ENCODE measurements around the gene SIL1.
"Not testable (repeated sequence)": the region's sequence is repeated elsewhere in the genome, so short reads cannot be mapped to it uniquely, and the experiment has no call there.

SIL1 gene

DNA sequence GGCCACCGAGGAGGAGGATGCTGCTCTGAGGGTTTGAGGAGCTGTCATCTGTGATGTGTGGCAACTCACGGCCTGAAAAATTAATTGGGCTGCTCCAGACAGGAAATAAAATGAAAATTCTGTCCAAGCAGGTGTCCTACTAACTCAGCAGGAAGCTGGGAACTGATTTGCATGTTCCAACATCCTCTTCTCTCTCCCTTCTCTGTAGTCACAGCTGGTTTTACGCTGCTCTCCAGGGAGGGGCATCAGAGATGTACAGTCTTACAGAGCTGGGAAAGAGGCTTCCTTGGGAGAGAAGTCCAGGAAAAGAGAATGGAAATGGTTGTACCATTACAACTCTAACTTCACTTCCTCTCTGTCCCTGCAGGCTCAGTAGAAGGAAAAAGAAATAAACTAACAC is 24.2 kb upstream of the SIL1 start:
- no peaks in the 10 kb centered on the region for H3K36me3 ChIP-seq (ENCODE audit: control insufficient read depth, insufficient read depth, low read length)
- no peaks in the 10 kb centered on the region; the same call in 1 of the 2 replicates for H3K9me3 ChIP-seq (ENCODE audit: control insufficient read depth, insufficient read depth, low read length)
- no peak overlapping the region for H3K9ac ChIP-seq (ENCODE audit: low read depth, low read length)
- no peak overlapping the region for H3K4me3 ChIP-seq (ENCODE audit: low read depth, low read length)
- H3K27ac ChIP-seq (ENCODE audit: low read depth, low read length) = no peak overlapping the region
- H3K4me1 ChIP-seq (ENCODE audit: control insufficient read depth, insufficient read depth, low read length) = no peaks in the 10 kb centered on the region
- H3K27me3 ChIP-seq (ENCODE audit: control insufficient read depth, insufficient read depth, low read length) = no peaks in the 10 kb centered on the region

DNA sequence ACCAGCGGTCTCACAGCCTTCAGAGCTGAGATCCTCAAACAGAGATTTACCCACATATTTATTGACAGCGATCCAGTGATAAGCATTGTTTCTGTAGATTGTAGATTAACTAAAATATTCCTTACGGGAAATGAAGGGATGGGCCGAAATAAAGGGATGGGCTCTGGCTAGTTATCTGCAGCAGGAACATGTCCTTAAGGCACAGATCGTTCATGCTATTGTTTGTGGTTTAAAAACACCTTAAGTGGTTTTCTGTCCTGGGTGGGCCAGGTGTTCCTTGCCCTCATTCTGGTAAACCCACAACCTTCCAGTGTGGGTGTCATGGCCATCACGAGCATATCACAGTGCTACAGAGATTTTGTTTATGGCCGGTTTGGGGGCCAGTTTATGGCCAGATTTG is 19.9 kb upstream of the SIL1 start:
- H3K9ac ChIP-seq (ENCODE audit: low read depth, low read length); H3K36me3 ChIP-seq (ENCODE audit: control insufficient read depth, insufficient read depth, low read length); H3K27me3 ChIP-seq (ENCODE audit: control insufficient read depth, insufficient read depth, low read length); H3K4me3 ChIP-seq (ENCODE audit: low read depth, low read length); H3K9me3 ChIP-seq (ENCODE audit: control insufficient read depth, insufficient read depth, low read length); H3K27ac ChIP-seq (ENCODE audit: low read depth, low read length); H3K4me1 ChIP-seq (ENCODE audit: control insufficient read depth, insufficient read depth, low read length): not testable (repeated sequence)

DNA sequence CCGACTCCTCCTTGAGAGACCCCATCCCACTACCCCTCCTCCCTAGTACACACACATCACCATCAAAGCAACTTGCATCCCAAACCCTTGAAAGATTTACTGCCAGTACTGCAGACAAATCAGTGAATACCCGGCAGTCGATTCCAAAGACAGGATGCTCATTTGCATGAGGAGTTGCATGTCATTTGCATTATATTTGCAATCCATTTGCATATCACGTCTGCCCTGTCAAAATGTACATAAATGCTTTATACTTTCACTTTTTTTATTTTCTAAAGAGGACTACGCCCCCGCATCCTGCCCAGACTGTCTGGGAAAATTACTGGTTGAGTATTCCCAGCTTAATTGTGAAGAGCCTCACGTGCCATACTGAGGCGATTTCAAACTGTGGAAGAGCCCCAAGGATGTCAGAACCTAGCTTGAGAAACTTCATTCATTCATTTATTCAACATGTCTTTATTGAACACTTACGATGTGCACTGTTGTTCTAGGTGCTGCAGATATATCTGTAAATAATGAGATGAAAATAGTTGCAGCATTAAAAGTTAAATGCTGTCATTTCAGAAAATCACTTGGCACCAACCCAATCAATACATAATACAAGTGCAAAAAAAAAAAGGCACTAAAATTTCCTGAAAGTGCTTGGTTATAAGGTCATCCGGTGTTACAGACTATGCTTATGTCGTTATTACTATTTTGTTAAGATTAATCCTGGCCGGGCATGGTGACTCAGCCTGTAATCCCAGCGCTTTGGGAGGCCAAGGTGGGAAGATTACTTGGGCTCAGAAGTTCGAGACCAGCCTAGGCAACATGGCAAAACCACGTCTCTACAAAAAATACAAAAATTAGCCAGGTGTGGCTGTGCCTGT is 17.2 kb upstream of the SIL1 start:
- H3K9ac ChIP-seq (ENCODE audit: low read depth, low read length) = no peak overlapping the region
- H3K36me3 ChIP-seq (ENCODE audit: control insufficient read depth, insufficient read depth, low read length) = no peaks in the 10 kb centered on the region
- H3K9me3 ChIP-seq (ENCODE audit: control insufficient read depth, insufficient read depth, low read length) = no peaks in the 10 kb centered on the region; the same call in 1 of the 2 replicates
- H3K27me3 ChIP-seq (ENCODE audit: control insufficient read depth, insufficient read depth, low read length) = no peaks in the 10 kb centered on the region
- no peak overlapping the region for H3K4me3 ChIP-seq (ENCODE audit: low read depth, low read length)
- no peak overlapping the region for H3K27ac ChIP-seq (ENCODE audit: low read depth, low read length)
- peaks cover 5% of the 10 kb centered on the region; the same call in 1 of the 2 replicates for H3K4me1 ChIP-seq (ENCODE audit: control insufficient read depth, insufficient read depth, low read length)

DNA sequence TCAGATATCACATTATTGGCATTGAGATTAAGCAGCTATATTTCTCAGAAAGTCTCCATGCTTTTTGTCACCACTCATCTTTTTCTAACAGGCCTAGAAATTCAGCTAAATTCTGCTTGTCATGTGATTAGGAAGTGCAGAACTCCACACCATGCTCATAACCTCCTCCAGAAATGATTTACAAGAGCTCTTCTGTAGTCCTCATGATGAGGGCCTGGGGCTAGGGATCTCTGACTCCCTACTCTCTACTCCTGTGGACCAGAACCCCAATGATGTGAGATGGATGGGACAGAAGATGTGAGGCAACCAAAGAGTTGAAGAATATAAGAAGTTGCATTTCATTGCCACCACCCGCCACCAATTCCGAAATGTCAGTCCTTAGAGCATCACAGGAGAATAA is 16.5 kb upstream of the SIL1 start:
- H3K4me3 ChIP-seq (ENCODE audit: low read depth, low read length) = no peak overlapping the region
- no peaks in the 10 kb centered on the region for H3K36me3 ChIP-seq (ENCODE audit: control insufficient read depth, insufficient read depth, low read length)
- H3K27me3 ChIP-seq (ENCODE audit: control insufficient read depth, insufficient read depth, low read length) = no peaks in the 10 kb centered on the region
- peaks cover 5% of the 10 kb centered on the region; the same call in 1 of the 2 replicates for H3K4me1 ChIP-seq (ENCODE audit: control insufficient read depth, insufficient read depth, low read length)
- H3K9ac ChIP-seq (ENCODE audit: low read depth, low read length) = no peak overlapping the region
- H3K9me3 ChIP-seq (ENCODE audit: control insufficient read depth, insufficient read depth, low read length) = no peaks in the 10 kb centered on the region; the same call in 1 of the 2 replicates
- H3K27ac ChIP-seq (ENCODE audit: low read depth, low read length) = no peak overlapping the region

DNA sequence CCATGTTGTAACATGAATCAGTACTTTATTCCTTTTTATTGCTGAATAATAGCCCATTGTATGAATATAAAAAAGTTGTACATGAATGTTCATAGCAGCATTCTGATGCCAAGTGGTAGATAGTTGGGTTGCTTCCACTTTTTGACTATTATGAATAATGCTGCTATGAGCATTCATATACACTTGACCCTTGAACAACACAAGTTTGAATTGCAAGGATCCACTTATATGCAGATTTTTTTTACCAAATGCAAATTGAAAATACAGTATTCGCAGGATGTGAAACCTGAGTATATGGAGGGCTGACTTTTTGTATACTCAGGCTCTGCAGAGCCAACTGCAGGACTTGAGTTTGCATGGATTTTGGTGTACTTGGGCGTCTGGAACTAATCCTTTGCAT is 14.7 kb upstream of the SIL1 start:
- peaks cover 5% of the 10 kb centered on the region; the same call in 1 of the 2 replicates for H3K4me1 ChIP-seq (ENCODE audit: control insufficient read depth, insufficient read depth, low read length)
- no peaks in the 10 kb centered on the region; the same call in 1 of the 2 replicates for H3K9me3 ChIP-seq (ENCODE audit: control insufficient read depth, insufficient read depth, low read length)
- H3K27ac ChIP-seq (ENCODE audit: low read depth, low read length) = no peak overlapping the region
- H3K27me3 ChIP-seq (ENCODE audit: control insufficient read depth, insufficient read depth, low read length) = no peaks in the 10 kb centered on the region
- H3K36me3 ChIP-seq (ENCODE audit: control insufficient read depth, insufficient read depth, low read length) = no peaks in the 10 kb centered on the region
- no peak overlapping the region for H3K9ac ChIP-seq (ENCODE audit: low read depth, low read length)
- H3K4me3 ChIP-seq (ENCODE audit: low read depth, low read length) = no peak overlapping the region

DNA sequence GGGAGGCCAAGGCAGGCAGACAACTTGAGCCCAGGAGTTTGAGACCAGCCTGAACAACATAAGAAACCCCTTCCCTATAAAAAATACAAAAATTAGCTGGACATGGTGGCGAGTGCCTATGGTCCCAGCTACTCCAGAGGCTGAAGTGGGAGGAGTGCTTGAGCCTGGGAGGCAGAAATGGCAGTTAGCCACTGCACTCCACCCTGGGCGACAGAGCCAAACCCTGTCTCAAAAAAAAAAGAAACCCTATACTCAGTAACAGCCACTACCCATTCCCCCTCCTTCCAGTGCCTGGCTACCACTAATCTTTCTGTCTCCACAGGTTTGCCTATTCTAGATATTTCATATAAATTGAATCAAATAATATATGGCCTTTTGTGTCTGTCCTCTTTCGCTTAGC is 14.3 kb upstream of the SIL1 start:
- Histone ChIP-seq H3K9me3 (ENCODE audit: control insufficient read depth, insufficient read depth, low read length) (no peaks in the 10 kb centered on the region), H3K27me3 (ENCODE audit: control insufficient read depth, insufficient read depth, low read length) (no peaks in the 10 kb centered on the region), H3K4me3 (ENCODE audit: low read depth, low read length) (no peak overlapping the region), H3K9ac (ENCODE audit: low read depth, low read length) (no peak overlapping the region), H3K36me3 (ENCODE audit: control insufficient read depth, insufficient read depth, low read length) (no peaks in the 10 kb centered on the region), H3K4me1 (ENCODE audit: control insufficient read depth, insufficient read depth, low read length) (peaks cover 5% of the 10 kb centered on the region; the same call in 1 of the 2 replicates), H3K27ac (ENCODE audit: low read depth, low read length) (no peak overlapping the region)

DNA sequence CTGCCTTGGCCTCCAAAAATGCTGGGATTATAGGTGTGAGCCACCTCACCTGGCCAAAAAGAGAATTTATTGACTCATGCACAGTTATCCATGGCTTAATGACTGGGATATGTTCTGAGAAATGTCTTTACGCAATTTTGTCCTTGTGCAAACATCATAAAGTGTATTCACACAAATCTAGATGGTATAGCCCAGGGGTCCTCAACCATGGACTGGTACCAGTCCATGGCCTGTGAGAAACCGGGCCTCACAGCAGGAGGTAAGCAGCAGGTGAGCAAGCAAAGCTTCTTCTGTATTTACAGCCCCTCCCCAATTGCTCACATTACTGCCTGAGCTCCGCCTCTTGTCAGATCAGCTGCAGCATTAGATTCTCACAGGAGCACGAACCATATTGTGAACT is 12.4 kb upstream of the SIL1 start:
- no peak overlapping the region for H3K27ac ChIP-seq (ENCODE audit: low read depth, low read length)
- H3K9me3 ChIP-seq (ENCODE audit: control insufficient read depth, insufficient read depth, low read length) = no peaks in the 10 kb centered on the region
- no peaks in the 10 kb centered on the region for H3K27me3 ChIP-seq (ENCODE audit: control insufficient read depth, insufficient read depth, low read length)
- no peak overlapping the region for H3K9ac ChIP-seq (ENCODE audit: low read depth, low read length)
- H3K36me3 ChIP-seq (ENCODE audit: control insufficient read depth, insufficient read depth, low read length) = no peaks in the 10 kb centered on the region
- H3K4me3 ChIP-seq (ENCODE audit: low read depth, low read length) = no peak overlapping the region
- peaks cover 5% of the 10 kb centered on the region; the same call in 1 of the 2 replicates for H3K4me1 ChIP-seq (ENCODE audit: control insufficient read depth, insufficient read depth, low read length)

DNA sequence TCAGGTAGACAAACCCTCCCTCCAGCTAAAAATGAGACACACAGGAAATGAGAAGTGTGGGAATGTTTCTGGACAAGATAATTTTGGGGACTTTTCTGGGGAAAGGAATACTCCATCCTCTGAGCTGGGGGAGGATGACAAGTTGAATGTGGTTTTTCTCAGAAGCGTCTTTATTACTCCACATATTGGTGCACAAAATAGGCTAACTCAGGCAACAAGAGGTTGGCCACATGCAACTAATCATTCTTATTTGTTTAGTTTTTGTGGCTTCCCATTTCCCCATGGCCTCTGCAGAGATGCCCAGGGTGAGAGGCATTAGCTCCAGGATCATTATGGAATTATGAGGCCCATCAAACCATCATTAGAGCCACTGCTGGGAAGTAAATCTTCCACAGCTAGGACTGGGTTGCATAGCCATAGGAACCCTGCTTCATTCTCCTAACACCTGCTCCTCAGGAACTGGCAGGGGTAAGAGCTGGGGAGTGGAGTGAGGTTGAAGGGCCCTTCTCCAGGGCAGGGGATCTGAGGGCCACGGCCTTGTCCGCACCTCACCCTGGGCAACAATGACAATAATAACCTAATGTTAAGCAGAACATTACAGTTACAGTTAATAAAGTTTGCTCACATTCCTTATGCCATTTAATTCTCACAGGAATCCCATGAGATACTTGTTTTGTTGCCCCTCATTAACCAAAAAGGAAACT is 9.3 kb upstream of the SIL1 start:
- Histone ChIP-seq H3K36me3 (ENCODE audit: control insufficient read depth, insufficient read depth, low read length) (no peaks in the 10 kb centered on the region), H3K27ac (ENCODE audit: low read depth, low read length) (no peak overlapping the region), H3K4me1 (ENCODE audit: control insufficient read depth, insufficient read depth, low read length) (no peaks in the 10 kb centered on the region; the same call in 1 of the 2 replicates), H3K9ac (ENCODE audit: low read depth, low read length) (no peak overlapping the region), H3K9me3 (ENCODE audit: control insufficient read depth, insufficient read depth, low read length) (no peaks in the 10 kb centered on the region), H3K4me3 (ENCODE audit: low read depth, low read length) (no peak overlapping the region), H3K27me3 (ENCODE audit: control insufficient read depth, insufficient read depth, low read length) (no peaks in the 10 kb centered on the region)

DNA sequence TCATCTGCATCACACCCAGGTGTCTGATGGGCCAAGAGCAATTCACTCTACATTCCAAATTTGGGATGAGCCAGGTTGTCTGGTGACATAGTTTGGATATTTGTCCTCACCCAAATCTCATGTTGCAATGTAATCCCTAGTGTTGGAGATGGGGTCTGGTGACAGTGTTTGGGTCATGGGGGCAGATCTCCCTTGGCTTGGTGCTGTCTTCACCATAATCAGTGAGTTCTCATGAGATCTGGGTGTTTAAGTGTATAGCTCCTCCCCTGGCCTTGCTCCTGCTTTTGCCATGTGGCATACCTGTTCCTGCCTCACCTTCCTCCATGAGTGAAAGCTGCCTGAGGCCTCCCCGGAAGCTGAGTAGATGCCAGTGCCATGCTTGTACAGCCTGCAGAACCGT is 7.4 kb upstream of the SIL1 start:
- no peaks in the 10 kb centered on the region for H3K27me3 ChIP-seq (ENCODE audit: control insufficient read depth, insufficient read depth, low read length)
- H3K9ac ChIP-seq (ENCODE audit: low read depth, low read length) = no peak overlapping the region
- H3K4me3 ChIP-seq (ENCODE audit: low read depth, low read length) = no peak overlapping the region
- no peaks in the 10 kb centered on the region; the same call in 1 of the 2 replicates for H3K4me1 ChIP-seq (ENCODE audit: control insufficient read depth, insufficient read depth, low read length)
- no peaks in the 10 kb centered on the region for H3K9me3 ChIP-seq (ENCODE audit: control insufficient read depth, insufficient read depth, low read length)
- H3K27ac ChIP-seq (ENCODE audit: low read depth, low read length) = no peak overlapping the region
- no peaks in the 10 kb centered on the region for H3K36me3 ChIP-seq (ENCODE audit: control insufficient read depth, insufficient read depth, low read length)

DNA sequence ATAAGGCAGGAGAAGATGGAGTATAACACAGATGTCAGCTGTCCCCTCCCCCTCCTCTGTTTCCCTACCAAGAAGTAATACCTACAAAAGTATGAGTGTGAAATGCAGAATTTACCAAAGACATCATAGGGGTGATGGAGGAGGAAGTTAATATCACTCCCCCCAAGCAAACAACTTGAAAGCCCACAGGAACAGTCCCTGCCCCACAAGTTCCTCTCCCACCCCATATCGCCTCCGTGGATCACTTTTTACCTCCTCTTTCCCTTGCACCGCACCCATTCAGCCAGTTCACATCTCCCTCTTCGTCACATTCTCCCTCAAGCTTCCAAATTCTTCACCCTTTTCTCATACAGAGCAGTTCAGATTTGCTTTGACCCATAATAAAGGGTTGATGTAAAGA is 7.0 kb upstream of the SIL1 start:
- Histone ChIP-seq H3K9me3 (ENCODE audit: control insufficient read depth, insufficient read depth, low read length) (no peaks in the 10 kb centered on the region), H3K27ac (ENCODE audit: low read depth, low read length) (no peak overlapping the region), H3K36me3 (ENCODE audit: control insufficient read depth, insufficient read depth, low read length) (no peaks in the 10 kb centered on the region), H3K4me1 (ENCODE audit: control insufficient read depth, insufficient read depth, low read length) (no peaks in the 10 kb centered on the region), H3K9ac (ENCODE audit: low read depth, low read length) (no peak overlapping the region), H3K27me3 (ENCODE audit: control insufficient read depth, insufficient read depth, low read length) (no peaks in the 10 kb centered on the region), H3K4me3 (ENCODE audit: low read depth, low read length) (no peak overlapping the region)

DNA sequence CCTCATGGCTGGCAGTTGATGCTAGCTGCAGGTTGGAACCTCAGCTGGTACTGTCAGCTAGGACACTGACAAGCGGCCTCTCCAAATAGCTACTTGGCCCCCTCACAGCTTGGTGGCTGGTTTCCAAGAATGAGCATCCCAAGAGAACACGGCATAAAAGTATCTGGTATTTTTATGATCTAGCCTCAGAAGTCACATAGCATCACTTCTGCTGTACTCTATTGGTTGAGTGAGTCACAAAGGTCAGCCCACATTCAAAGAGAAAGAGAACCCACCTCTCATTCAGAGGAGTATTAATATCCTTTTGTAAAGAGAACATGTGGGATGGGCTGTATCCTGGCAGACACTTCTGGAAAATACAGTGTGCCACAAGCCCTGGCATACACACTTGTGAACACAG is 6.0 kb upstream of the SIL1 start:
- no peaks in the 10 kb centered on the region for H3K9me3 ChIP-seq (ENCODE audit: control insufficient read depth, insufficient read depth, low read length)
- no peaks in the 10 kb centered on the region for H3K27me3 ChIP-seq (ENCODE audit: control insufficient read depth, insufficient read depth, low read length)
- no peak overlapping the region for H3K4me3 ChIP-seq (ENCODE audit: low read depth, low read length)
- H3K27ac ChIP-seq (ENCODE audit: low read depth, low read length) = no peak overlapping the region
- H3K9ac ChIP-seq (ENCODE audit: low read depth, low read length) = no peak overlapping the region
- H3K36me3 ChIP-seq (ENCODE audit: control insufficient read depth, insufficient read depth, low read length) = no peaks in the 10 kb centered on the region
- H3K4me1 ChIP-seq (ENCODE audit: control insufficient read depth, insufficient read depth, low read length) = no peaks in the 10 kb centered on the region

Measured in HUES48 (cell line).